ENCODE measurements around the gene SH2D2A.
A peak's percentile ranks its signal among the peaks of the same experiment; 100 is the strongest.

Gene SH2D2A

GRCh38 chr1:156816561-156817328 lies at the start of gene SH2D2A:
SH2D2A (minus strand) TSS chr1:156816848; CDS start chr1:156816708, 140 bp downstream.
- DNase-seq (ENCODE audit: low read depth) = peak; percentile 98

- no peak for DNase-seq (ENCODE audit: low read depth)
These were observed 49.2 kb upstream of the SH2D2A start for GRCh38 chr1:156865865-156866248.

- DNase-seq (ENCODE audit: low read depth) = no peak
These were observed 48.6 kb upstream of the SH2D2A start for GRCh38 chr1:156865258-156865657.

GRCh38 chr1:156864796-156865195 lies 48.1 kb upstream of the SH2D2A start:
- DNase-seq (ENCODE audit: low read depth) = no peak

GRCh38 chr1:156863631-156864030 lies 47.0 kb upstream of the SH2D2A start:
- DNase-seq (ENCODE audit: low read depth) = no peak

- DNase-seq (ENCODE audit: low read depth) = peak; percentile 70
These were observed 46.5 kb upstream of the SH2D2A start for GRCh38 chr1:156862997-156863599.

- DNase-seq (ENCODE audit: low read depth) = no peak
These were observed 45.9 kb upstream of the SH2D2A start for GRCh38 chr1:156862584-156862983.

GRCh38 chr1:156860628-156861423 lies 44.2 kb upstream of the SH2D2A start, which contains the start of gene NTRK1:
NTRK1 (plus strand) TSS chr1:156860865; CDS start chr1:156860935, 70 bp downstream.
- DNase-seq (ENCODE audit: low read depth) = peak; percentile 72

- DNase-seq (ENCODE audit: low read depth) = no peak
These were observed 43.5 kb upstream of the SH2D2A start for GRCh38 chr1:156860113-156860627.

- DNase-seq (ENCODE audit: low read depth) = no peak
These were observed 43.0 kb upstream of the SH2D2A start for GRCh38 chr1:156859523-156860112.

- DNase-seq (ENCODE audit: low read depth) = no peak
These were observed 42.4 kb upstream of the SH2D2A start, which contains the start of gene INSRR for GRCh38 chr1:156858959-156859522. INSRR (minus strand) TSS chr1:156859117; CDS start chr1:156858621, 496 bp downstream.

- DNase-seq (ENCODE audit: low read depth) = no peak
These were observed 41.9 kb upstream of the SH2D2A start for GRCh38 chr1:156858555-156858956.

GRCh38 chr1:156857532-156857931 lies 40.9 kb upstream of the SH2D2A start:
- DNase-seq (ENCODE audit: low read depth) = no peak

GRCh38 chr1:156856282-156856785 lies 39.7 kb upstream of the SH2D2A start:
- no peak for DNase-seq (ENCODE audit: low read depth)

GRCh38 chr1:156854634-156855033 lies 38.0 kb upstream of the SH2D2A start:
- no peak for DNase-seq (ENCODE audit: low read depth)

- no peak for DNase-seq (ENCODE audit: low read depth)
These were observed 37.1 kb upstream of the SH2D2A start for GRCh38 chr1:156853761-156854160.

GRCh38 chr1:156852418-156852874 lies 35.8 kb upstream of the SH2D2A start:
- no peak for DNase-seq (ENCODE audit: low read depth)

GRCh38 chr1:156851779-156852417 lies 35.2 kb upstream of the SH2D2A start:
- DNase-seq (ENCODE audit: low read depth) = no peak

GRCh38 chr1:156849151-156849496 lies 32.5 kb upstream of the SH2D2A start:
- no peak for DNase-seq (ENCODE audit: low read depth)

GRCh38 chr1:156848461-156849150 lies 32.0 kb upstream of the SH2D2A start:
- no peak for DNase-seq (ENCODE audit: low read depth)
